PFSK-1 (cell line): ENCODE data around the gene ZNF410.

ENCODE experiments used
- POLR2AphosphoS5 ChIP-seq: IDR thresholded peaks from 2 replicates; pipeline ENCODE4 v1.6.1; 2012; ENCODE audit warnings: low read depth, mild to moderate bottlenecking, control low read depth, low read length, moderate library complexity
- TAF1 ChIP-seq: IDR thresholded peaks from 2 replicates; pipeline ENCODE4 v1.6.1; 2012; ENCODE audit warnings: low read length, control low read depth, borderline replicate concordance; ENCODE audit not compliant: insufficient read depth

GRCh38 chr14:73889376-73889775 lies 2.7 kb downstream of the ZNF410 start:
- TF ChIP-seq POLR2AphosphoS5 (no peak), TAF1 (no peak)
